ENCODE data around the gene ZMAT1. TPM values are rescaled to one million over a fixed set of nuclear protein-coding genes. Genes with fewer than 3 reads are reported as not detected.

The ZMAT1 gene
- total and polyA plus RNA-seq, 5 donors from 2014 or later: 1.0 to 14.8 (median 2.1) TPM

DNA sequence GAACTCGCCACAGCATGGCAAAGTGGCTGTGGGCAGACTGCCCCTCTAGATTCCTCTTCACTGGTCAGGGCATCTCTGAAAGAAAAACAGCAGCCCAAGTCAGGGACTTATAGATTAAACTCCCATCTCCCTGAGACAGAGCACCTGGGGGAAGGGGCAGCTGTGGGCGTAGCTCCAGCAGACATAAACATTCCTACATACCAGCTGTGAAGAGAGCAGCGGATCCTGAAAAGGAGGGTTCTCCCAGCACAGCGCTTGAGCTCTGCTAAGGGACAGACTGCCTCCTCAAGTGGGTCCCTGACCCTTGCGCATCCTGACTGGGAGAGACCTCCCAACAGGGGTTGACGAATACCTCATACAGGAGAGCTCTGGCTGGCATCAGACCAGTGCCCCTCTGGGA is 18.8 kb upstream of the ZMAT1 start:
- Histone ChIP-seq H3K27me3 (ENCODE audit: control insufficient read depth, insufficient read depth, low read length) (peaks cover 2% of the 10 kb centered on the region), H3K4me1 (ENCODE audit: control insufficient read depth, insufficient read depth, low read length, poor library complexity, severe bottlenecking) (no peaks in the 10 kb centered on the region), H3K36me3 (ENCODE audit: control insufficient read depth, insufficient read depth, low read length) (no peaks in the 10 kb centered on the region), H3K27ac (ENCODE audit: insufficient read depth, low read length, poor library complexity, severe bottlenecking) (no peak overlapping the region), H3K4me3 (ENCODE audit: low read depth, low read length) (no peak overlapping the region), H3K9me3 (ENCODE audit: control insufficient read depth in 2 of 2, low read length in 2 of 2) (no peaks in the 10 kb centered on the region)
- H3K9me3 Mint-ChIP-seq: peaks cover 0 to 15% (median 2%) of the 10 kb centered on the region in 7 donors
- no peak overlapping the region for H3K4me3 Mint-ChIP-seq
- no peaks in the 10 kb centered on the region for H3K36me3 Mint-ChIP-seq
- DNase-seq: no peak
- ATAC-seq (ENCODE audit: low read depth in 2 of 2): no peak
- no peak overlapping the region for H3K27ac Mint-ChIP-seq
- peaks cover 4% of the 10 kb centered on the region for H3K27me3 Mint-ChIP-seq
- H3K4me1 Mint-ChIP-seq: peaks cover 0 to 2% (median 0%) of the 10 kb centered on the region in 4 donors

- DNase-seq (no peak), ATAC-seq (ENCODE audit: low read depth in 2 of 2) (no peak)
- H3K9me3 Mint-ChIP-seq: no peaks in the 10 kb centered on the region
- H3K27ac ChIP-seq (ENCODE audit: insufficient read depth, low read length, poor library complexity, severe bottlenecking): peak overlapping the region; percentile 84
- peaks cover 5 to 21% (median 16%) of the 10 kb centered on the region in 4 donors for H3K4me1 Mint-ChIP-seq
- H3K27me3 Mint-ChIP-seq: peaks cover 5% of the 10 kb centered on the region
- H3K27ac Mint-ChIP-seq: peak overlapping the region; percentile 90 to 95 (median 95)
- peak overlapping the region; percentile 83 to 98 (median 86) for H3K4me3 Mint-ChIP-seq
- no peaks in the 10 kb centered on the region for H3K36me3 ChIP-seq (ENCODE audit: control insufficient read depth, insufficient read depth, low read length)
- peaks cover 4% of the 10 kb centered on the region for H3K4me1 ChIP-seq (ENCODE audit: control insufficient read depth, insufficient read depth, low read length, poor library complexity, severe bottlenecking)
- no peaks in the 10 kb centered on the region for H3K9me3 ChIP-seq (ENCODE audit: control insufficient read depth in 2 of 2, low read length in 2 of 2)
- no peaks in the 10 kb centered on the region for H3K27me3 ChIP-seq (ENCODE audit: control insufficient read depth, insufficient read depth, low read length)
- H3K36me3 Mint-ChIP-seq: no peaks in the 10 kb centered on the region
- H3K4me3 ChIP-seq (ENCODE audit: low read depth, low read length): peak overlapping the region; percentile 26
Observed at GRCh38 chrX:101932249-101932570, 383 bp upstream of the ZMAT1 start.

- no peaks in the 10 kb centered on the region for H3K36me3 ChIP-seq (ENCODE audit: control insufficient read depth, insufficient read depth, low read length)
- no peak for ATAC-seq (ENCODE audit: low read depth in 2 of 2)
- no peaks in the 10 kb centered on the region for H3K9me3 Mint-ChIP-seq
- peaks cover 4% of the 10 kb centered on the region for H3K4me1 ChIP-seq (ENCODE audit: control insufficient read depth, insufficient read depth, low read length, poor library complexity, severe bottlenecking)
- peak overlapping the region; percentile 84 for H3K27ac ChIP-seq (ENCODE audit: insufficient read depth, low read length, poor library complexity, severe bottlenecking)
- H3K4me3 ChIP-seq (ENCODE audit: low read depth, low read length): peak overlapping the region; percentile 83
- DNase-seq: peak in 1 of 3 donors; percentile 16
- H3K4me1 Mint-ChIP-seq: peaks cover 5 to 22% (median 17%) of the 10 kb centered on the region in 4 donors
- peaks cover 5% of the 10 kb centered on the region for H3K27me3 Mint-ChIP-seq
- H3K36me3 Mint-ChIP-seq: no peaks in the 10 kb centered on the region
- no peaks in the 10 kb centered on the region for H3K27me3 ChIP-seq (ENCODE audit: control insufficient read depth, insufficient read depth, low read length)
- H3K27ac Mint-ChIP-seq: peak overlapping the region; percentile 87 to 99 (median 93)
- H3K9me3 ChIP-seq (ENCODE audit: control insufficient read depth in 2 of 2, low read length in 2 of 2): no peaks in the 10 kb centered on the region
- H3K4me3 Mint-ChIP-seq: peak overlapping the region; percentile 83 to 92 (median 86)
Observed at GRCh38 chrX:101931136-101931487, 715 bp downstream of the ZMAT1 start.

DNA sequence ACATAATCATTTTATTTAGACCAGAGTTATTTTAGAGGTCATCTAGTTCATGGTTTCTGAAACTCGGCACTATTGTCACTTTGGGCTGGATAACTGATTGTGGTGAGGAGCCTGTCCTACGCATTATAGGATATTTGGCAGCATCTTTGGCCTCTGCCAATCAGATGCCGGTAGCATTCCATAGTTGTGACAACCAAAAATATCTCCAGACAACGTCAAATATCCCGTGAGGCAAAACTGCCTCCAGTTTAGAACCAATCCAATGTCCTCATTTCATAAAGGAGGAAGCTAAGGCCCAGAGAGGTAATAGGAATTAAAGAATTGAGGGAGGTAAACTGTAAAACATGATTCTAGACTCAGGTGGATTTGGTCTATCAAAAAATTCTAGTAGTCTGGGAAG is 6.1 kb downstream of the ZMAT1 start:
- DNase-seq (no peak), ATAC-seq (ENCODE audit: low read depth in 2 of 2) (no peak)
- Histone ChIP-seq H3K27me3 (ENCODE audit: control insufficient read depth, insufficient read depth, low read length) (no peaks in the 10 kb centered on the region), H3K27ac (ENCODE audit: insufficient read depth, low read length, poor library complexity, severe bottlenecking) (no peak overlapping the region), H3K36me3 (ENCODE audit: control insufficient read depth, insufficient read depth, low read length) (no peaks in the 10 kb centered on the region), H3K9me3 (ENCODE audit: control insufficient read depth in 2 of 2, low read length in 2 of 2) (no peaks in the 10 kb centered on the region), H3K4me1 (ENCODE audit: control insufficient read depth, insufficient read depth, low read length, poor library complexity, severe bottlenecking) (no peaks in the 10 kb centered on the region), H3K4me3 (ENCODE audit: low read depth, low read length) (no peak overlapping the region)
- Mint-ChIP-seq H3K27ac (no peak overlapping the region), H3K4me3 (no peak overlapping the region), H3K27me3 (no peaks in the 10 kb centered on the region), H3K4me1 (peaks cover 0 to 13% (median 5%) of the 10 kb centered on the region in 4 donors), H3K36me3 (no peaks in the 10 kb centered on the region), H3K9me3 (no peaks in the 10 kb centered on the region)

DNA sequence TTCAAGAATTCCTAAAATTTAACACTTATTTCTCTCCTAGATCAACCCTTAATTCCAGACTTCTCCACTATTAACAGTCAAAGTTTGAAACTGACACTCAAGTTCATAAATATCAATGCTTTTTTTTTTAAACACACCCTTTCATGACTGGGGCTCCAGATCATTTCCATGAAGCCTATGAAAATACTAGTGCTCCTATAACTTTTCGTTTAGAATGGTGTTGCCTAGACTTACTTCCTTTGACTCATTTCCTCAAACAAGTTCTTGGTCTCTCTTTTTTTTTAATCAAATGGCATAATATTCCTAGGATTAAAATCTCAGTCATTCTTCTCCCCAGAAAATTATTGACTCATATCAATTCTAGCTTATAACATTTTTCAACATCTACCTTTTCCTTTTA is 13.1 kb downstream of the ZMAT1 start:
- ATAC-seq (ENCODE audit: low read depth in 2 of 2) (no peak), DNase-seq (no peak)
- H3K27ac ChIP-seq (ENCODE audit: insufficient read depth, low read length, poor library complexity, severe bottlenecking): no peak overlapping the region
- Mint-ChIP-seq H3K27me3 (no peaks in the 10 kb centered on the region), H3K4me1 (no peaks in the 10 kb centered on the region), H3K9me3 (peaks cover 0 to 7% (median 1%) of the 10 kb centered on the region in 7 donors), H3K36me3 (peaks cover 7% of the 10 kb centered on the region), H3K27ac (no peak overlapping the region), H3K4me3 (no peak overlapping the region)
- H3K36me3 ChIP-seq (ENCODE audit: control insufficient read depth, insufficient read depth, low read length): no peaks in the 10 kb centered on the region
- H3K9me3 ChIP-seq (ENCODE audit: control insufficient read depth in 2 of 2, low read length in 2 of 2): peaks cover 0 to 2% of the 10 kb centered on the region in 2 experiments
- no peaks in the 10 kb centered on the region for H3K27me3 ChIP-seq (ENCODE audit: control insufficient read depth, insufficient read depth, low read length)
- H3K4me1 ChIP-seq (ENCODE audit: control insufficient read depth, insufficient read depth, low read length, poor library complexity, severe bottlenecking): no peaks in the 10 kb centered on the region
- H3K4me3 ChIP-seq (ENCODE audit: low read depth, low read length): no peak overlapping the region

GRCh38 chrX:101906136-101906796 is 25.6 kb downstream of the ZMAT1 start:
- no peaks in the 10 kb centered on the region for H3K36me3 ChIP-seq (ENCODE audit: control insufficient read depth, insufficient read depth, low read length)
- H3K4me1 Mint-ChIP-seq: no peaks in the 10 kb centered on the region
- peaks cover 3% of the 10 kb centered on the region for H3K36me3 Mint-ChIP-seq
- H3K4me1 ChIP-seq (ENCODE audit: control insufficient read depth, insufficient read depth, low read length, poor library complexity, severe bottlenecking): no peaks in the 10 kb centered on the region
- no peak overlapping the region for H3K27ac ChIP-seq (ENCODE audit: insufficient read depth, low read length, poor library complexity, severe bottlenecking)
- no peak overlapping the region for H3K4me3 Mint-ChIP-seq
- ATAC-seq (ENCODE audit: low read depth in 2 of 2) (no peak), DNase-seq (no peak)
- H3K9me3 ChIP-seq (ENCODE audit: control insufficient read depth in 2 of 2, low read length in 2 of 2): peaks cover 4 to 17% of the 10 kb centered on the region in 2 experiments
- no peak overlapping the region for H3K4me3 ChIP-seq (ENCODE audit: low read depth, low read length)
- peaks cover 0 to 17% (median 4%) of the 10 kb centered on the region in 7 donors for H3K9me3 Mint-ChIP-seq
- no peaks in the 10 kb centered on the region for H3K27me3 Mint-ChIP-seq
- no peaks in the 10 kb centered on the region for H3K27me3 ChIP-seq (ENCODE audit: control insufficient read depth, insufficient read depth, low read length)
- H3K27ac Mint-ChIP-seq: no peak overlapping the region

DNA sequence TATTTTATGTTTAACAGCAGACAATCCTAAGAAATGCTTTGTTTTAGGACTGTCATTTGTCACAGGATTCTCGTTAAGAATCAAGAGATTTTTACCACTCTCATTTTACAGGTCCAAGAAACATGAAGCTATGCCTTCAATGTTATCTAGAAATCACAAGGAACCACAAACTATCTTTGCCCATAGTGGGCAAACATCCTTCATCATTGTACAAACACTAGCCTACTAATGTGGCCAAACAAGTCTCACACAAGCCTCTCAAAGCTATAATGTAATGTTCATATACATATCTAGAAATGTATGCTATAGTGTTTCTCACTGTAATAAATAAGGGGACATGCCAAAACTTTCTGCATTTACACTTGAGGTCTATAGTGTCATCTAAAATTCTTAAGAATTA is 26.8 kb downstream of the ZMAT1 start:
- no peak for ATAC-seq (ENCODE audit: low read depth in 2 of 2)
- no peaks in the 10 kb centered on the region for H3K27me3 ChIP-seq (ENCODE audit: control insufficient read depth, insufficient read depth, low read length)
- DNase-seq: no peak
- H3K4me1 Mint-ChIP-seq: no peaks in the 10 kb centered on the region
- no peak overlapping the region for H3K4me3 Mint-ChIP-seq
- peaks cover 4 to 11% of the 10 kb centered on the region in 2 experiments for H3K9me3 ChIP-seq (ENCODE audit: control insufficient read depth in 2 of 2, low read length in 2 of 2)
- H3K27ac ChIP-seq (ENCODE audit: insufficient read depth, low read length, poor library complexity, severe bottlenecking): no peak overlapping the region
- H3K36me3 ChIP-seq (ENCODE audit: control insufficient read depth, insufficient read depth, low read length): no peaks in the 10 kb centered on the region
- no peaks in the 10 kb centered on the region for H3K4me1 ChIP-seq (ENCODE audit: control insufficient read depth, insufficient read depth, low read length, poor library complexity, severe bottlenecking)
- H3K9me3 Mint-ChIP-seq: peaks cover 0 to 10% (median 2%) of the 10 kb centered on the region in 7 donors
- no peaks in the 10 kb centered on the region for H3K27me3 Mint-ChIP-seq
- H3K4me3 ChIP-seq (ENCODE audit: low read depth, low read length): no peak overlapping the region
- no peak overlapping the region for H3K27ac Mint-ChIP-seq
- peaks cover 10% of the 10 kb centered on the region for H3K36me3 Mint-ChIP-seq

All from CD4-positive, CD25-positive, alpha-beta regulatory T cell (primary cell).